D721Med (cell line): Measurements from ENCODE around the gene RPS10.

Experiments used
- DNase-seq: peaks from one replicate; pipeline ENCODE4 v3.0.0; 2011; ENCODE audit warnings: low spot score; ENCODE audit not compliant: insufficient read length
- FAIRE-seq: peaks from 2 replicates; lab custom pipeline; 2011; peaks lifted over from hg19 to GRCh38; lab: Jason Lieb, UNC
- CTCF ChIP-seq: IDR thresholded peaks from 2 replicates; pipeline ENCODE4 v1.5.1; 2012; ENCODE audit warnings: mild to moderate bottlenecking, control low read depth; ENCODE audit not compliant: insufficient read depth; ENCODE audit errors: missing control alignments

The RPS10 gene

GRCh38 chr6:34447910-34448309 lies 22.0 kb upstream of the RPS10 start:
- no peak for DNase-seq
- no peak for TF ChIP-seq CTCF
- no peak for FAIRE-seq

DNA sequence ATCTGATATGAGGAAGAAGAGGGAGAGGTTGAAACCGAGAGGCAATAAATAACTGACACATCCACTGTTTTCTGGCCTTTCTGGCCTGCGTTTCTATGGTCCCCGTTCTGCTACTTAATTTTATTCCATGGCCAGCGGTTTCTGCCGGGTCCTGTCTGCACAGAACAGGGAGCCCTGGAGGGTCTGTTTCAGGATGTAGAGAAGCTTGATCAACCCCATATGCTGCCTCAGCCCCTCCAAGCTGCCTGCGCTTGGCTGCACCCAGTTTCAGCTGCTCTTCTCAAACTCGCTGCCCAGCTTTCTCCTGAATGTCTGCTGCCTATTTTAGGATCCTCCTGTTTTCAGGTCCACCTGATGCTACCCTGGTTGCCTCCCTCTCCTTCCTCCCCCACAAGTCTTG lies 21.5 kb upstream of the RPS10 start:
- DNase-seq (no peak), FAIRE-seq (no peak)
- no peak for TF ChIP-seq CTCF

DNA sequence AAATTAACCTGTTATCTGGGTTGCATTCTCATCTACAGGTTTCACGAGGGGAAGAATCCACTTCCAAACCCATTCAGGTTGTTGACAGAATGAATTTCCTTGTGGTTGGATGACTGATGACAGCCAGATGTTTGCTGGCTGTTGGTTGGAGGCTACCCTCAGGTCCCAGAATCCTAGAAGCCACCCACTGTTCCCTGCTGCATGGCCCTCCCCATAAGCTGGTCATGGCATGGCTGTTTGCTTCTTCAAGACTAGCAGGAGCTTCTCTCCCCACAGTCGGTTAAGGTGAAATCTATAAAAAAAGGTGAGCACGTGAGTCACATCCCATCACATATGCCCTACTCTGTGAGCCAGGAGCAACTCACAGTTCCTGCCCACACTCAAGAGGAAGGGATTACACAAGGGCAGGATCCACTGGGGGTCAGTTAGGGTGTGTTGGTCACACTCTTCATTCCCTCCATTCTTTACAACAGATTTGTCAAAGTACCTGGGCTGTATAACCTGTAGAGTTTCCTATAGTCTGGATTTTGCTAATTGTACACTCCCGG lies 19.5 kb upstream of the RPS10 start:
- DNase-seq (no peak), FAIRE-seq (no peak)
- no peak for TF ChIP-seq CTCF

GRCh38 chr6:34441526-34441925 lies 15.7 kb upstream of the RPS10 start:
- TF ChIP-seq CTCF: no peak
- DNase-seq (no peak), FAIRE-seq (no peak)

GRCh38 chr6:34439442-34439841 lies 13.6 kb upstream of the RPS10 start:
- DNase-seq: no peak
- FAIRE-seq: no peak
- TF ChIP-seq CTCF: no peak

- DNase-seq (no peak), FAIRE-seq (no peak)
- TF ChIP-seq CTCF: no peak
Measured at GRCh38 chr6:34438705-34439104, 12.8 kb upstream of the RPS10 start.

DNA sequence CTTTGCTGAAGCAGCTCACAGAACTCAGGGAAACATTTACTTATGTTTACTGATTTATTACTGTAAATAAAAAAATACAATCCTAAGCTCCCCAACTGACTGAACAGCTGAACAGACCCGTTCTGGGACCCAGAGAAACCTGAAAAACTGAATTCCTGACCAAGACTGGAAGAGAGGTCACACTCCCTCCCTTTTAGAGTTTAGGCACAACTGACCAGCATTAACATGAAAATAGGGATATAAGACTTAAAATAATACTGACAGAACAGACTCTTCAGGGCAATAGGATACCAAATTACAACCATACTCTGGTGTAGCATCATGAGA lies 11.7 kb upstream of the RPS10 start:
- FAIRE-seq (no peak), DNase-seq (no peak)
- TF ChIP-seq CTCF: no peak
